Activated CD4-positive, alpha-beta T cell treated with anti-CD3 and anti-CD28 coated beads for 1 hour (primary cell): ENCODE data around the gene GNPDA2.
"Not testable (repeated sequence)": the region's sequence is repeated elsewhere in the genome, so short reads cannot be mapped to it uniquely, and the experiment has no call there.

Source experiments
- DNase-seq: peaks from one replicate; pipeline ENCODE4 v3.0.0-alpha.2; 2020

GNPDA2 gene

DNA sequence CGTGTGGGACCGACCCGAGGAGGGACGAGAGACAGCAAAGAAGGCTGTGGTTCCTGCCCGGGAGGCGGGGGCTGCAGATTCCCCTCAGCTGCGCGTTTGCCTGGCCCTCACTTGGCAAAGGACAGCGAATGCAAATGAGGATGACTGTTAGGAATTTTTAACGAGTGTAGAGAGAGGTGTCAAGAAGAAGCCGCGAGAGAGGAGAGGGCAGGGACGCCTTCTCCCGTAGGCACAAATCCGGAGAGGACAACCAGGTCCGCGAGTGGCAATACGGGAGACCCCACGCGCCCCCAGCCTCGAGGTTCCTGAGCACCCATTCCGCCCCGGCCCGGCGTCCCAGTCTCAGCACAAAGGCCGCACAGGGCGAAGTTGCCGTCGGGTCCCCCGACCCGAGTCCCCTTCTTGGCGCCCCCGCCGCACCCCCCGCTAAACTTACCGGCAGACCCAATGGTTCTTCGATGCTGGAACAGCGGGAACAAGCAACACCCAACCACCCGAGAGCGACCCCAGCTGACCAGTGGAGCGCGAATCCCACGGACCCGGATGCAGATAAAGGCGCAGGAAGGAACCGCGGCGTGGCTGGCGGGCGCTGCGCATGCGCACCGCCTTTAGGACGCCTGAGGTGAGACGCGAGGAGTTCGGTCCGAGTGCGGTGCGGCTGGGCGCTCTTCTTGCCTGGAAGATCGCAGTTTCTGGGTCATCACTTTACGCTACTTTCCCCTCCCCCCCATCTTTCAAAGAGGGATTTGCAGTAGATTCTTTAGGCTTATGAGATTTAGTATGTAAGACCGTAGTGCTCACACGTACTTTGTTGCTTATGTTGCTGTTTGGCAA lies at the start of gene GNPDA2:
TSS of gene GNPDA2 (minus strand) at position 519 of the 834 bp plus-strand sequence. CDS start 4,349 bp downstream, outside the sequence.
- peak; percentile 68 for DNase-seq

DNA sequence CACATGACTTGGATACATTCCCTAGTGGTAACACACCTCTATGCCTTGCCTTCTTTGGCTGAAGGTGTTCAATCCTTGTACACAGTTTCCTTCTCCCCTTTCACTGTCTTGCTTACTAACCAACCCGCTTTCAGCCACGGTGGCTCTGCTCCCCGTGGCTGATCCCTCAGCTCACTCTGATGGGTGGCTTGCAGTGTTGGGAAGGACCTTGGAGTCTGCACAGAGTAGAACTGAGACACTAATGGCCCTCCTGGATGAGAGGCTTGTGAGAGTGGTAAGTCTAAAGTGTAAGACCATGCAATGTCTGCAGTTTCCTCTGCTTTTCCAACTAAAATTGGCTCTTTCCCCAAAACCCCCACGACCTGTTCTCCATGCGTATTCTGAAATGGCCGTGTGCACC lies 46.0 kb upstream of the GNPDA2 start:
- no peak for DNase-seq

- DNase-seq: no peak
Measured at GRCh38 chr4:44771789-44772188, 45.4 kb upstream of the GNPDA2 start.

DNA sequence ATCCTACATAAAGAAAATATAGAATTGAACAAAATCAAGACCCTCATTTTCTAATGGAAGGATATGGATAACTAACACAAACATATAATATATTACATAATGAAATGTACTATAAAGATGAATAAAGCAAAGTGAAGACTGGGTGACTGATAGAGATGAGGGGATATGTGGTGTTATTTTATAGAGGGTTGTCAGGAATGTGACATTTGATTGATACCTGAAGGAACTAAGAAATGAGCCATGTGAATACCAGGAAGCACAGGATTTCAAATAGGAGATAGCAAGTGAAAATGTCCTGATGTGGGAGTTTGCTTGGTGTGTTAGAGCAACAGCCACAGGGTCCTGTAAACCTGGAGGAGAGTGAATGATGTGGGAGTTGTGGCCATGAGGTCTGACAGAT lies 40.1 kb upstream of the GNPDA2 start:
- DNase-seq: no peak

DNA sequence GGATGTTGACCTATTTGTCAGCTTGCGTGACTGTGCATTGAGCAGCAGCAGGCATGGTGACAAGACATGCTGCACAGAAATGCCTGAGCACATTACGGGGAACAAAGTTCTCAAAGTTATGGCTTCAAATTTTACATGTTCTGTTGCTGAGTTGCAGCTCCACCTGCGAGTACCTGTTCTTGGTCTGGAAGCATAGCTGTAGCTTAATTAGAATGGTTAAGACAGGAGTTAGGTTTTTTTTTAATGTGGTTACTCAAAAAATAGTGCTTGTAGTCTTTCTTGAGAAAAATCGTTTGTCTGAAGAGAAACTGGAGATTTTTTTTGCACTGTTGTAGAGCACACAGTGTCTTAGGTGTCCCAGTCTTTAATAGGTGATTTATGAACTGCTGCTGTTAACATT lies 38.8 kb upstream of the GNPDA2 start:
- no peak for DNase-seq

- DNase-seq: no peak
Measured at GRCh38 chr4:44761306-44761705, 35.0 kb upstream of the GNPDA2 start.

DNA sequence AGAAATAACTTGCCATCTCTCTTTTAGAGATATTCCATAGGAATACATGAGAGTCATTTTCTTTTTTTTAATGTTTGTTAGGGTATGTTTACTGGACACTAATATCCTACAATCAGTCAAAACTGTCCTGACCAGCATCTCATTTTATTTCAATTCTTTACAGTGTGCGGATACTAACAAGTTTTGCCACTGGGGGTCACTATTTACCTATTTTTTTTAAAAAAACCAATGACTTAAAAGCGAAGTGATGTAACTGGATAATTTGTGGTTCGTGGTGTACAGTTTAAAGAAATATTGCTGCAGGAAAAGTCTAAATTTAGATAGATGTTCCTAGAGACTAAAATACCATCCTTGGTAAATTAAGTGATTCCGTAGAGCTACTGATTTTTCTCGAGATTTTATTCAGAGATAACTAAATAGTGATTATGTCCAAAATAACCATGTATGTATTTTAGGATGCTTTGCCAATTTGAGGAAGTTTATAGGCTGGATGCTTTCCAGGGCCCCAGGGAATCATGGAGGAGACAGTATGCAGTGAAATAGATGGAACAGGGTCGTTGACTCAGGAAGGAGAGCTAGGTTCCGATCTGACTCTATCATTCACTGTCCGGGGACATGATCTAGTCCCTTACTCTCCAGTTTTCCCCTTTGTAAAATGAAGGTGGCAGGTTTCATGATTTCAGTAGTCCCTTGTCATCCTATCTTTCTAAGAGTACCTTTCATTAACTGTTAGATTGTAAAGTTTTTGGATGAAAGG lies 34.0 kb upstream of the GNPDA2 start:
- DNase-seq: no peak

DNA sequence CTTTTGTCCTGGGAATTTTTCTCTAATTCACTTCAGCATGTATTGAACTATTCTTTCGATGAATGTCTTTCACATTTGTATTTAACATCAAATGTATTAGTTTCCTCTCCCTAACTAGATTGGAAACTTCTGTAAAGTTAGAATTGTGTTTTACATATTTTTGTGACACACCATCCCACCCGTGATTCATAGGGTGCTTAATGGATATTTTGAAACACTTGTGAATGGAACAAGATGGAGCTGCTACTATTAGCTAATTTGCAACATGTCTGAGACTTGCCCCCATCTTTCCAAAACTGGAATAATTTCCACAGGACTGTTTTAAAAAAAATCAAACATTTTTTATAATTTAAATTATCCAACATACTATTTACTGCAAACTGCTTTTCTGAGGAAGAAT lies 30.2 kb upstream of the GNPDA2 start:
- DNase-seq: no peak

- DNase-seq: no peak
Measured at GRCh38 chr4:44740201-44740600, 13.8 kb upstream of the GNPDA2 start.

- no peak for DNase-seq
Measured at GRCh38 chr4:44738615-44739014, 12.3 kb upstream of the GNPDA2 start.

GRCh38 chr4:44736900-44737299 lies 10.5 kb upstream of the GNPDA2 start:
- DNase-seq: no peak

DNA sequence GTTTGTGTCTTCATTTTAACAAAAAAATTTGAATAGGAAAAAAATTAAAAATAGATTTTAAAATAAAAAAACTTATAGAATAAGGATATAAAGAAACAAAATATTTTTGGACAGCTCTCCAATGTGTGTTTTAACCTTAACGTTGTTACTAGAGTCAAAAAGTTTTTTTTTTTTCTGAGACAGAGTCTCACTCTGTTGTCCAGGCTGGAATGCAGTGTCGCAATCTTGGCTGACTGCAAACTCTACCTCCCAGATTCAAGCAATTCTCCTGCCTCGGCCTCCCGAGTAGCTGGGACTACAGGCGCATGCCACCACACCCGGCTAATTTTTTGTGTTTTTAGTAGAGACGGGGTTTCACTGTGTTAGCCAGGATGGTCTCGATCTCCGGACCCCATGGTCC lies 2.3 kb upstream of the GNPDA2 start:
- not testable (repeated sequence) for DNase-seq

GRCh38 chr4:44727471-44727870 lies 1.1 kb upstream of the GNPDA2 start:
- no peak for DNase-seq

GRCh38 chr4:44725726-44726037 lies 674 bp downstream of the GNPDA2 start:
- no peak for DNase-seq

DNA sequence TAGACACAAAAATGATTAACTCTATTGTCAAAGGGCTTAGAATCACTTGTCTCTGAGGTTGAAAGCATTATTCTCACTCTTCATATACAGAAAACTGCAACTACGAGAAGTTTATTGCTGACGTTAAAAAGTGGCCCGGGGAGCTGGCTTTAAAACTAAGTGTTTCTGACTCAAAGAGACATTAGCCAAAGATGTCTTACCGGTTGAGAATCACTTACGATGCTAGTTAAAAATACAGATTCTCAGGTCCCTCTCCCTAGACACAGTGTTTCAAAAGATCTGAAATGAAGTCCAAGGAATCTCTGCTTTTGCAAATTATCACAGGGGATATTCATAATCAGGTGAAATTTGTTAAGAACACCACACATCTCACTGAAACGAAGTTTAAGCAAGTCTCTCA lies 1.2 kb downstream of the GNPDA2 start:
- DNase-seq: no peak

- no peak for DNase-seq
Measured at GRCh38 chr4:44722001-44722400, 4.4 kb downstream of the GNPDA2 start.

DNA sequence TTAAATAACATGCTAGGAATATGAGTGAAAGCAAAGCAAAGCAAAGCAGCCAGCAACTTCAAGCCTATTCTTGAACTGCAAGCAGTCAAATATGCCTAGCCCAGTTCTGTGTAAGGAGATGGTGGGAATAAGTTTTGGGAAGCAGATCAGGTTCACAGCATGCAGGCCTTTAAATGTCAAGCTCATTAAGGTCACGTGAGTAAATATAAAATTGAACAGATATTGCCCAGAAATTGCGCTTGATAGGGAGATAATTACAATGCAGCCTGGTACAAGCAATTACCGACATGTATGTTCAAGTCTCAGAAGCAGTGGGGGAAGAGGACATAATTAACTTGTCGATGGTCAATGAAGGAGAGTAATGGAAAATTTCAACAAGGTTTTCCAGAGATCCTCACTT lies 6.0 kb downstream of the GNPDA2 start:
- DNase-seq: no peak

GRCh38 chr4:44716597-44716996 lies 9.8 kb downstream of the GNPDA2 start:
- DNase-seq: no peak

DNA sequence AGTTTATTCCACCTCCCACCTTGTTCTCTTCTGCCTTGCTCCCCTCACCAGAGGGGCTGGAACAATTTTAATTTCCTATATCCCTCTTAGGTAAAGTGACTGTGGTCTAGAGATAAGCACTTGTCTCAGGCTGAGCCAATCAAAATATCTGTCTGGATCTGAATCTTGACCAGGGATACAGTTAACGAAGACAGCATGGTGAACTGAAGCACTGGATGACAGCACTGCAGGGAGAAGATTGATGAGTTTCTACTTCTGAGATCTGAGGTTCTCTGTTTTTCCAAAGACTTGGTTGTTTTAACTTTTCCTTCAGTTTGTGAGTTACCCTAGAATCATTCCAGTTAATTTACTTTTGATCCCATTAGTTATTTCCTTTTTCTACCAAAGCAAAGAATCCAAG lies 13.2 kb downstream of the GNPDA2 start:
- no peak for DNase-seq

- DNase-seq: no peak
Measured at GRCh38 chr4:44704673-44705072, 21.7 kb downstream of the GNPDA2 start.

DNA sequence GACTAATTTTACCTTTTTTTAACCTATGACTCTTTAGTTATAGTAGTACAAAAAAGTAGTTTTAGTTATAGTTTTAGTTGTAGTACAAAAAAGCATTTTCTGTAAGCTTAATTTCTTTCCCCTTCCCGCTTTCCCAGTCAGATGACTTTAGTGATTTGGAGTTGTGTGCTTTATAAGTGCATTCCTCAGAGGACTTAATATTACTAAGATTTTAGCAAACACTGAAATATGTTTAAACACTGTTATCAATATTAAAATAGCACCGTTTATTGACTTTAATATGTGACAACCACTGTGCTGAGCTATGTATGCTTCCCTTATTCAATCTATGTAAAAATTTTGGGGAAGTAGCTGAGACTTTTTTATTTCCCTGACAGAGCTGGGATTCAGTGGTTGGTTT lies 25.3 kb downstream of the GNPDA2 start:
- DNase-seq: no peak

GRCh38 chr4:44700427-44700826 lies 25.9 kb downstream of the GNPDA2 start:
- no peak for DNase-seq

GRCh38 chr4:44684648-44685047 lies 41.7 kb downstream of the GNPDA2 start:
- DNase-seq: no peak

DNA sequence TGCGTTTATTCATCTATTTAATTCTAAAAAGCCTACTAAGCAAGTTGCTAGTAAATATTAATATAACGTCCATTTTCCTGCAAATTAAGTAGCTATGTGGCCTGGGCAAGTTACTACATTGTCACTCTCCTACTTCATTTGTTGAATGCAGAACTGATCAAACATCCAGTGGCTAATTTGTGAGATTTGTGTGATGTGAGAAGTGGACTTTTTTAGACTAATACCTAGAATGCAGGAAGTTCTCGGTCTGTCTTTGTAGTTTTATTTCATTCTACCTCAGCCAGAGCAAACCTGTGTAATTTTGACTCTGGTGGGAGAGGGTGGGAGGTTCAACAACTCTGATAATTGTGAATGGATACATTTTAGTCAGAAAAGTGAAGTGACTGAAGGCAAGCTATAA lies 47.3 kb downstream of the GNPDA2 start:
- no peak for DNase-seq
